ENCODE measurements around the gene RSPO1.

Gene RSPO1

GRCh38 chr1:37567023-37567422 is 67.7 kb downstream of the RSPO1 start:
- no peak for TF ChIP-seq CTCF (IDR thresholded peaks at IDR 0.05; ENCODE audit: low read depth, low read length, missing control alignments)
- in situ Hi-C loops (cut with HindIII; ENCODE audit: low sequenced_read_pairs), result no loop called here
- no peak for DNase-seq (ENCODE audit: low read depth)
- no peak overlapping the region for H3K4me3 ChIP-seq (ENCODE audit: low read depth, low read length)

GRCh38 chr1:37564892-37565291 is 69.8 kb downstream of the RSPO1 start:
- TF ChIP-seq CTCF (IDR thresholded peaks at IDR 0.05; ENCODE audit: low read depth, low read length, missing control alignments), result no peak
- in situ Hi-C loops (cut with HindIII; ENCODE audit: low sequenced_read_pairs), result no loop called here
- H3K4me3 ChIP-seq (ENCODE audit: low read depth, low read length), result no peak overlapping the region
- no peak for DNase-seq (ENCODE audit: low read depth)

GRCh38 chr1:37562984-37563383 is 71.7 kb downstream of the RSPO1 start:
- in situ Hi-C loops (cut with HindIII; ENCODE audit: low sequenced_read_pairs), result no loop called here
- TF ChIP-seq CTCF (IDR thresholded peaks at IDR 0.05; ENCODE audit: low read depth, low read length, missing control alignments), result no peak
- no peak overlapping the region for H3K4me3 ChIP-seq (ENCODE audit: low read depth, low read length)
- DNase-seq (ENCODE audit: low read depth), result no peak
